Measurements from ENCODE around the gene APOB.

- TF ChIP-seq, protein P1, sequence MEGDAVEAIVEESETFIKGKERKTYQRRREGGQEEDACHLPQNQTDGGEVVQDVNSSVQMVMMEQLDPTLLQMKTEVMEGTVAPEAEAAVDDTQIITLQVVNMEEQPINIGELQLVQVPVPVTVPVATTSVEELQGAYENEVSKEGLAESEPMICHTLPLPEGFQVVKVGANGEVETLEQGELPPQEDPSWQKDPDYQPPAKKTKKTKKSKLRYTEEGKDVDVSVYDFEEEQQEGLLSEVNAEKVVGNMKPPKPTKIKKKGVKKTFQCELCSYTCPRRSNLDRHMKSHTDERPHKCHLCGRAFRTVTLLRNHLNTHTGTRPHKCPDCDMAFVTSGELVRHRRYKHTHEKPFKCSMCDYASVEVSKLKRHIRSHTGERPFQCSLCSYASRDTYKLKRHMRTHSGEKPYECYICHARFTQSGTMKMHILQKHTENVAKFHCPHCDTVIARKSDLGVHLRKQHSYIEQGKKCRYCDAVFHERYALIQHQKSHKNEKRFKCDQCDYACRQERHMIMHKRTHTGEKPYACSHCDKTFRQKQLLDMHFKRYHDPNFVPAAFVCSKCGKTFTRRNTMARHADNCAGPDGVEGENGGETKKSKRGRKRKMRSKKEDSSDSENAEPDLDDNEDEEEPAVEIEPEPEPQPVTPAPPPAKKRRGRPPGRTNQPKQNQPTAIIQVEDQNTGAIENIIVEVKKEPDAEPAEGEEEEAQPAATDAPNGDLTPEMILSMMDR (IDR thresholded peaks at IDR 0.05) = no peak
- TF ChIP-seq POLR2A (IDR thresholded peaks at IDR 0.05) = no peak
Measured at GRCh38 chr2:20955277-20956026, 88.4 kb downstream of the APOB start.

Data from Peyer's patch (tissue), 4 donors.